K562 (cell line): ENCODE results near the gene FIBP. TPM values are rescaled to one million over a fixed set of nuclear protein-coding genes. Genes with fewer than 3 reads are reported as not detected.

ENCODE experiments used
- ATAC-seq: fragments of 200-7000 bp; cut with Tn5 transposase; 3 replicates; pipeline ENCODE4 v1.9.1; 2020; ENCODE audit warnings: moderate library complexity
- BruUV-seq: library from RNA; stranded (reverse); fragments of 400-500 nt; replicated peaks from 2 replicates; lab custom pipeline; 2021; lab: Mats Ljungman, UMichigan
- CTCF ChIA-PET: fragments of 300-600 bp; formaldehyde crosslinking; extraction: SDS; loops from one replicate; lab custom pipeline; 2021; ENCODE audit warnings: low intra/inter-chr PET ratio; lab: Yijun Ruan, JAX
- POLR2A ChIA-PET: fragments of 300-600, 350-650 bp; sonication (Branson Sonifier 250); formaldehyde crosslinking; extraction: SDS; loops from one replicate; lab custom pipeline; 2021; ENCODE audit warnings: antibody characterized with exemption, inconsistent platforms; lab: Yijun Ruan, JAX
- DNase-seq, 4 experiments: peaks; one replicate each; pipeline versions ENCODE4 v3.0.0 to v3.0.0-alpha.2; 2011 to 2018; ENCODE audit warnings: low spot score in 3 of 4, mixed read lengths in 3 of 4; ENCODE audit errors: extremely low read depth in 1 of 4
- FAIRE-seq: peaks from 2 replicates; lab custom pipeline; 2011; peaks lifted over from hg19 to GRCh38; lab: Jason Lieb, UNC
- H2AFZ ChIP-seq: 2 replicates; pipeline ENCODE4 v1.6.0; 2011; ENCODE audit warnings: low read depth, low read length, control low read depth, inconsistent platforms
- H3K27ac ChIP-seq: fragments of 200-600 bp; 3 replicates; pipeline ENCODE4 v1.8.0; 2011; ENCODE audit warnings: low read depth, mild to moderate bottlenecking, control low read depth, inconsistent platforms, low read length, moderate library complexity, mixed read lengths; ENCODE audit errors: extremely low read depth
- H3K27me3 ChIP-seq, 2 experiments: fragments of 300-600 bp in 1 of 2; 2 replicates in 1 of 2; 3 replicates in 1 of 2; pipeline versions ENCODE4 v1.6.0 to v1.8.0; 2011; ENCODE audit warnings: inconsistent platforms in 2 of 2, low read length in 2 of 2, mild to moderate bottlenecking in 1 of 2, mixed read lengths in 1 of 2, moderate library complexity in 1 of 2; ENCODE audit not compliant: control insufficient read depth in 2 of 2, insufficient read depth in 2 of 2
- H3K36me3 ChIP-seq: fragments of 300-600 bp; 3 replicates; pipeline ENCODE4 v1.8.0; 2011; ENCODE audit warnings: mild to moderate bottlenecking, low read length, inconsistent platforms; ENCODE audit not compliant: control insufficient read depth, insufficient read depth
- H3K4me1 ChIP-seq, 2 experiments: fragments of 200-600 bp in 1 of 2; replicated peaks in 1 of 2; 2 replicates in 1 of 2; 3 replicates in 1 of 2; pipeline versions ENCODE4 v1.5.1 to v1.8.0; 2011; ENCODE audit warnings: inconsistent platforms in 2 of 2, low read length in 2 of 2, mild to moderate bottlenecking in 1 of 2, mixed read lengths in 1 of 2, moderate library complexity in 1 of 2; ENCODE audit not compliant: control insufficient read depth in 2 of 2, insufficient read depth in 2 of 2
- H3K4me2 ChIP-seq: 2 replicates; pipeline ENCODE4 v1.6.1; 2011; ENCODE audit warnings: low read length, control low read depth, inconsistent platforms, mixed read lengths; ENCODE audit not compliant: insufficient read depth
- H3K4me3 ChIP-seq: fragments of 200-600 bp; sonication (generic), shearing (Covaris generic); 2 replicates; pipeline ENCODE4 v1.5.1; 2016; ENCODE audit warnings: control low read depth, inconsistent platforms
- H3K79me2 ChIP-seq: fragments of 200-600 bp; 3 replicates; pipeline ENCODE4 v1.8.0; 2011; ENCODE audit warnings: low read length, inconsistent platforms; ENCODE audit not compliant: control insufficient read depth, insufficient read depth
- H3K9ac ChIP-seq, 2 experiments: 2 replicates each; pipeline versions ENCODE4 v1.6.0 to v1.6.1; 2011; ENCODE audit warnings: low read depth in 2 of 2, low read length in 2 of 2, control low read depth in 1 of 2, inconsistent platforms in 1 of 2, mild to moderate bottlenecking in 1 of 2, mixed read lengths in 1 of 2; ENCODE audit not compliant: insufficient read depth in 1 of 2
- H3K9me1 ChIP-seq: one replicate; pipeline ENCODE4 v1.6.0; 2011; ENCODE audit warnings: inconsistent platforms, mild to moderate bottlenecking, low read length, moderate library complexity; ENCODE audit not compliant: control insufficient read depth, insufficient read depth
- H3K9me3 ChIP-seq: replicated peaks from 2 replicates; pipeline ENCODE4 v1.5.1; 2011; ENCODE audit warnings: low read depth, low read length, inconsistent platforms; ENCODE audit not compliant: control insufficient read depth, insufficient read depth
- H4K20me1 ChIP-seq: replicated peaks from 2 replicates; pipeline ENCODE4 v1.6.1; 2011; ENCODE audit warnings: low read length, inconsistent platforms, mixed read lengths; ENCODE audit not compliant: control insufficient read depth, insufficient read depth
- DMBX1 ChIP-seq: fragments of 250-450 bp; sonication (Bioruptor Pico); IDR thresholded peaks from 2 replicates; pipeline ENCODE4 v1.8.0; 2022; ENCODE audit warnings: inconsistent platforms, mild to moderate bottlenecking, moderate library complexity, borderline replicate concordance
- EP300 ChIP-seq: IDR thresholded peaks from 2 replicates; pipeline ENCODE4 v1.6.1; 2012; ENCODE audit warnings: low read length, improper control_type of control experiment
- GABPB1 ChIP-seq: sonication (generic); formaldehyde crosslinking; IDR thresholded peaks from 2 replicates; pipeline ENCODE4 v1.8.0; 2022; ENCODE audit warnings: mild to moderate bottlenecking, missing genetic modification reagents
- HNRNPL ChIP-seq: fragments of 200-400 bp; formaldehyde crosslinking; IDR thresholded peaks from 2 replicates; pipeline ENCODE4 v1.6.1; 2017; ENCODE audit warnings: low read depth, mild to moderate bottlenecking, low read length
- LCOR ChIP-seq: sonication (generic); formaldehyde crosslinking; IDR thresholded peaks from 2 replicates; pipeline ENCODE4 v1.8.0; 2022; ENCODE audit warnings: mild to moderate bottlenecking, missing genetic modification reagents
- MAZ ChIP-seq, 2 experiments: fragments of 450-650 bp in 1 of 2; sonication (generic) in 1 of 2; formaldehyde crosslinking; IDR thresholded peaks in 1 of 2; conservative IDR thresholded peaks in 1 of 2; 2 replicates each; pipeline versions ENCODE4 v1.4.0 to v1.5.0; 2020; ENCODE audit warnings: mild to moderate bottlenecking in 1 of 2, missing genetic modification reagents in 1 of 2
- POLR2AphosphoS2 ChIP-seq: IDR thresholded peaks from 2 replicates; pipeline ENCODE4 v1.6.1; 2012; ENCODE audit warnings: low read length, improper control_type of control experiment
- SOX6 ChIP-seq: fragments of 450-650 bp; IDR thresholded peaks from 2 replicates; pipeline ENCODE4 v1.6.1; 2014; ENCODE audit warnings: mild to moderate bottlenecking
- ZFX ChIP-seq: sonication (generic); formaldehyde crosslinking; IDR thresholded peaks from 2 replicates; pipeline ENCODE4 v1.8.0; 2022; ENCODE audit warnings: mild to moderate bottlenecking, missing genetic modification reagents, moderate library complexity
- ZNF589 ChIP-seq: fragments of 200-800 bp; sonication (Bioruptor generic); IDR thresholded peaks from 2 replicates; pipeline ENCODE4 v1.6.1; 2016; ENCODE audit warnings: low read depth, missing genetic modification characterization, missing compliant biosample characterization
- WGBS: fragments of 100-300 bp; shearing (Covaris generic); methylation state at CpG from one replicate; pipeline ENCODE4 v1.1.6; 2016; ENCODE audit warnings: low coverage, mixed read lengths; ENCODE audit not compliant: insufficient coverage; ENCODE audit errors: missing lambda C conversion rate; 5-methylcytosine and 5-hydroxymethylcytosine counted together
- in situ Hi-C: fragments of 300-500 bp; cut with MboI; formaldehyde crosslinking; loops from 4 replicates; pipeline ENCODE4 v1.15.0; 2018; ENCODE audit warnings: inconsistent platforms, mixed read lengths
- intact Hi-C: fragments of 100-400 bp; cut with micrococcal nuclease; formaldehyde crosslinking; loops from 2 replicates; pipeline ENCODE4 v1.14.2; 2022
- polyA plus RNA-seq, 8 experiments: library from polyadenylated mRNA; depleted of rRNA in 4 of 8; stranded (reverse) in 5 of 8; unstranded in 3 of 8; fragments of >200 nt; fragmentation: Nextera tagmentation in 2 of 8; fragmentation: Illumina TruSeq in 1 of 8; extraction: Ambion mirVana in 2 of 8; extraction: Trizol in 1 of 8; gene quantifications; 2 replicates each; pipeline versions ENCODE4 v1.2.1 to v1.2.3, GENCODE V29; 2011 to 2014; ENCODE audit warnings: inconsistent platforms in 1 of 8, missing spikeins in 1 of 8
- total RNA-seq, 7 experiments: library from RNA; depleted of rRNA in 6 of 7; stranded (reverse); fragments of >200 nt in 6 of 7; fragmentation: Illumina TruSeq in 2 of 7; extraction: Trizol in 2 of 7; gene quantifications; 2 replicates each; pipeline versions ENCODE4 v1.2.1 to v1.2.3, GENCODE V29; 2011 to 2021; ENCODE audit warnings: low replicate concordance in 1 of 7
- TF ChIP-seq, protein P1 (sequence below): sonication (generic); formaldehyde crosslinking; IDR thresholded peaks from 2 replicates; pipeline ENCODE4 v1.8.0; 2023; ENCODE audit warnings: mild to moderate bottlenecking, missing genetic modification reagents
- TF ChIP-seq, protein P2 (sequence below): IDR thresholded peaks from 2 replicates; pipeline ENCODE4 v1.6.1; 2012; ENCODE audit warnings: low read depth, low read length, improper control_type of control experiment, borderline replicate concordance
- TF ChIP-seq, protein P3 (sequence below): sonication (generic); formaldehyde crosslinking; IDR thresholded peaks from 2 replicates; pipeline ENCODE4 v1.8.0; 2022; ENCODE audit warnings: missing genetic modification reagents, mild to moderate bottlenecking, moderate library complexity, borderline replicate concordance

Gene FIBP
- total and polyA plus RNA-seq, 9 of the 15 experiments (the other 6 are each of a cell fraction or from before 2014, with no cell fraction given), result 41.2 to 79.2 (median 48.6) TPM

DNA sequence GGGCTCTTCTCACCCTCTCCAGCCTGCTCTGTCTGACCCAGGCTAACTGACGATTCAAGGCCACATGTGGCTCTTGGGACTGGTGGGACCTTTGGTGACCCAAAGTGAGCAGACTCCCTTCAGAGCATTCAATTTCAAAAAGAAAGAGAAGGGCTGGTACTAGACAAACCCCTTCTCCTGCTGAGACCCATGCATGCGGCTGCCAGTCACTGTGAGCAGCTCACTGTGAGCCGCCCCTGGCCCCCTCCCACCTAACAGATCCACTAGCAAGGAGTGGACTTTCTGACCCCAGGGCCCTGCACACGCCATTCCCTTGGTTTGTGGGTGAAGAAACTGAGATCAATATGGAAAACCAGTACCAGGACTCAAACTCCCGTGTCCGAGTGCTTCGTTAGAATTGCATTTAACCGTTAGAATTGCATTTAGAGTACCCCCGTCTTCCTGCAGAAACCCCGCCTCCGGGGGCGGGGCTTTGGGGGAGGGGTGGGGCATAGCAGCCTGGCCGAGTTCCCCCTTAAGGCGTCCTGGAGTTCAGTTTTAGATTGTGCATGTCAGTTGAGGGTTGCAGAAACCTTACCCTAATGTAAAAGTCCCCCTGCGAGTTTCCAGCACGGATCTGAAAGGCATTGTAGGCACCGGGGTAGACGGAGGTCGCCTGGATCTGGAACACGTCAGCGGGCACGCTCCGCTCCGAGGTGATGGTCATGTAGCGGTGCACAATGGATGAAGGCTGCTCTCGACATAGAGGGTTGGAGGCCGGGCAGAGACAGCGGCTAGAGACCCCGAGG, 20.8 kb downstream of the FIBP start:
- Histone ChIP-seq H3K4me1 (peaks cover 18 to 77% of the 10 kb centered on the region in 2 experiments; a peak in 4 of 5 replicates), H3K4me2 (peak overlapping the region; percentile 49; the same call in 1 of the 2 replicates), H3K4me3 (no peak overlapping the region), H3K36me3 (peaks cover 57% of the 10 kb centered on the region; the same call in 2 of the 3 replicates), H3K27me3 (no peaks in the 10 kb centered on the region), H3K9ac (peak overlapping the region in 1 of 2 experiments; percentile 83; a peak in 3 of 4 replicates), H2AFZ (no peak overlapping the region), H3K9me1 (no peaks in the 10 kb centered on the region), H3K79me2 (peaks cover 6% of the 10 kb centered on the region; the same call in 1 of the 3 replicates), H3K27ac (peak overlapping the region; percentile 65; the same call in 2 of the 3 replicates), H4K20me1 (no peaks in the 10 kb centered on the region), H3K9me3 (no peaks in the 10 kb centered on the region)
- intact Hi-C loops (no loop called here), in situ Hi-C loops (no loop called here)
- peak in 3 of 4 experiments; percentile 51 to 68 (median 60) for DNase-seq
- ATAC-seq, result peak; percentile 73
- 46% methylated on average over 28 of the region's 29 CpGs for WGBS
- BruUV-seq, result no TSS peak
- ChIA-PET CTCF (no interaction called here), POLR2A (interaction anchor here (0.8 to 8.2 kb wide), 4 partner anchors 8 to 45 kb away, joined by 3 to 151 read pairs (median 76); partner anchors contain the start of genes CCDC85B, CFL1, CTSW and FIBP)
- FAIRE-seq, result peak; percentile 78
- TF ChIP-seq, protein P1, sequence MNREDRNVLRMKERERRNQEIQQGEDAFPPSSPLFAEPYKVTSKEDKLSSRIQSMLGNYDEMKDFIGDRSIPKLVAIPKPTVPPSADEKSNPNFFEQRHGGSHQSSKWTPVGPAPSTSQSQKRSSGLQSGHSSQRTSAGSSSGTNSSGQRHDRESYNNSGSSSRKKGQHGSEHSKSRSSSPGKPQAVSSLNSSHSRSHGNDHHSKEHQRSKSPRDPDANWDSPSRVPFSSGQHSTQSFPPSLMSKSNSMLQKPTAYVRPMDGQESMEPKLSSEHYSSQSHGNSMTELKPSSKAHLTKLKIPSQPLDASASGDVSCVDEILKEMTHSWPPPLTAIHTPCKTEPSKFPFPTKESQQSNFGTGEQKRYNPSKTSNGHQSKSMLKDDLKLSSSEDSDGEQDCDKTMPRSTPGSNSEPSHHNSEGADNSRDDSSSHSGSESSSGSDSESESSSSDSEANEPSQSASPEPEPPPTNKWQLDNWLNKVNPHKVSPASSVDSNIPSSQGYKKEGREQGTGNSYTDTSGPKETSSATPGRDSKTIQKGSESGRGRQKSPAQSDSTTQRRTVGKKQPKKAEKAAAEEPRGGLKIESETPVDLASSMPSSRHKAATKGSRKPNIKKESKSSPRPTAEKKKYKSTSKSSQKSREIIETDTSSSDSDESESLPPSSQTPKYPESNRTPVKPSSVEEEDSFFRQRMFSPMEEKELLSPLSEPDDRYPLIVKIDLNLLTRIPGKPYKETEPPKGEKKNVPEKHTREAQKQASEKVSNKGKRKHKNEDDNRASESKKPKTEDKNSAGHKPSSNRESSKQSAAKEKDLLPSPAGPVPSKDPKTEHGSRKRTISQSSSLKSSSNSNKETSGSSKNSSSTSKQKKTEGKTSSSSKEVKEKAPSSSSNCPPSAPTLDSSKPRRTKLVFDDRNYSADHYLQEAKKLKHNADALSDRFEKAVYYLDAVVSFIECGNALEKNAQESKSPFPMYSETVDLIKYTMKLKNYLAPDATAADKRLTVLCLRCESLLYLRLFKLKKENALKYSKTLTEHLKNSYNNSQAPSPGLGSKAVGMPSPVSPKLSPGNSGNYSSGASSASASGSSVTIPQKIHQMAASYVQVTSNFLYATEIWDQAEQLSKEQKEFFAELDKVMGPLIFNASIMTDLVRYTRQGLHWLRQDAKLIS (CRISPR knock-in tag), result peak; percentile 35; the same call in 1 of the 2 replicates
- TF ChIP-seq MAZ (CRISPR knock-in tag; conservative IDR thresholded peaks at IDR 0.05 in 1 of 2, IDR thresholded peaks at IDR 0.05 in 1 of 2) (peak in 1 of 2 experiments; percentile 49; a peak in 1 of 4 replicates), ZNF589 (CRISPR knock-in tag) (0 out of 2 replicates have a peak, but pooled peaks have one; percentile 5), SOX6 (no peak), LCOR (CRISPR knock-in tag) (0 out of 2 replicates have a peak, but pooled peaks have one; percentile 23), EP300 (peak; percentile 57), GABPB1 (CRISPR knock-in tag) (0 out of 2 replicates have a peak, but pooled peaks have one; percentile 46), POLR2AphosphoS2 (peak; percentile 89), ZFX (CRISPR knock-in tag) (0 out of 2 replicates have a peak, but pooled peaks have one; percentile 1), HNRNPL (no peak), DMBX1 (CRISPR knock-in tag) (no peak)
- TF ChIP-seq, protein P2, sequence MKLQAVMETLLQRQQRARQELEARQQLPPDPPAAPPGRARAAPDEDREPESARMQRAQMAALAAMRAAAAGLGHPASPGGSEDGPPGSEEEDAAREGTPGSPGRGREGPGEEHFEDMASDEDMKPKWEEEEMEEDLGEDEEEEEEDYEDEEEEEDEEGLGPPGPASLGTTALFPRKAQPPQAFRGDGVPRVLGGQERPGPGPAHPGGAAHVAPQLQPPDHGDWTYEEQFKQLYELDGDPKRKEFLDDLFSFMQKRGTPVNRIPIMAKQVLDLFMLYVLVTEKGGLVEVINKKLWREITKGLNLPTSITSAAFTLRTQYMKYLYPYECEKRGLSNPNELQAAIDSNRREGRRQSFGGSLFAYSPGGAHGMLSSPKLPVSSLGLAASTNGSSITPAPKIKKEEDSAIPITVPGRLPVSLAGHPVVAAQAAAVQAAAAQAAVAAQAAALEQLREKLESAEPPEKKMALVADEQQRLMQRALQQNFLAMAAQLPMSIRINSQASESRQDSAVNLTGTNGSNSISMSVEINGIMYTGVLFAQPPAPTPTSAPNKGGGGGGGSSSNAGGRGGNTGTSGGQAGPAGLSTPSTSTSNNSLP, result no peak
- TF ChIP-seq, protein P3, sequence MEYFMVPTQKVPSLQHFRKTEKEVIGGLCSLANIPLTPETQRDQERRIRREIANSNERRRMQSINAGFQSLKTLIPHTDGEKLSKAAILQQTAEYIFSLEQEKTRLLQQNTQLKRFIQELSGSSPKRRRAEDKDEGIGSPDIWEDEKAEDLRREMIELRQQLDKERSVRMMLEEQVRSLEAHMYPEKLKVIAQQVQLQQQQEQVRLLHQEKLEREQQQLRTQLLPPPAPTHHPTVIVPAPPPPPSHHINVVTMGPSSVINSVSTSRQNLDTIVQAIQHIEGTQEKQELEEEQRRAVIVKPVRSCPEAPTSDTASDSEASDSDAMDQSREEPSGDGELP, result peak; percentile 28; the same call in 1 of the 2 replicates
